GM10266 (cell line): Measurements from ENCODE around the gene RGS19.

ENCODE experiments used
- DNase-seq: peaks from one replicate; pipeline ENCODE4 v3.0.0; 2012; ENCODE audit errors: extremely low spot score
- TF ChIP-seq, protein P1 (sequence below): IDR thresholded peaks from 2 replicates; pipeline ENCODE4 v1.5.1; 2012; ENCODE audit warnings: mild to moderate bottlenecking, low read depth; ENCODE audit not compliant: control insufficient read depth, insufficient read depth; ENCODE audit errors: missing control alignments

Gene RGS19

DNA sequence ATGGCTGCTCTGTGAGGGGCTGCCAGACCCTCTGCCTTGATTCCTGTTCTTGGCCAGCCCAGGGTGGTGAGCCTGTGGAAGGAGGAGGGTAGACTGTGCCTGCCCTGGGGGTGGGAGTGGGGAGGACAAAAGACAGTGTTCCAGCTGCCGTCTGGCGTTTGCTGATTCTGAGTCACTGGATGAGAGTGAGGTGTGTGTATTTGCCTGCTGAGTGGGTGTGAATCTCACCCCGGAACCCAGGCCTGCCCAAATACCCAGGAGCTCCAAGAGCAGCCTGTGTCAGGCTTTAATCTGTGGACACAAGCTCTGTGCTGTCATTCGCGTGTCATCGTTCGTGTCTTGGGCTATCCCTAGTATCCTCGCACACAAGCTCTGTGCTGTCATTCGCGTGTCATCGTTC is 7.5 kb upstream of the RGS19 start:
- no peak for DNase-seq
- TF ChIP-seq, protein P1, sequence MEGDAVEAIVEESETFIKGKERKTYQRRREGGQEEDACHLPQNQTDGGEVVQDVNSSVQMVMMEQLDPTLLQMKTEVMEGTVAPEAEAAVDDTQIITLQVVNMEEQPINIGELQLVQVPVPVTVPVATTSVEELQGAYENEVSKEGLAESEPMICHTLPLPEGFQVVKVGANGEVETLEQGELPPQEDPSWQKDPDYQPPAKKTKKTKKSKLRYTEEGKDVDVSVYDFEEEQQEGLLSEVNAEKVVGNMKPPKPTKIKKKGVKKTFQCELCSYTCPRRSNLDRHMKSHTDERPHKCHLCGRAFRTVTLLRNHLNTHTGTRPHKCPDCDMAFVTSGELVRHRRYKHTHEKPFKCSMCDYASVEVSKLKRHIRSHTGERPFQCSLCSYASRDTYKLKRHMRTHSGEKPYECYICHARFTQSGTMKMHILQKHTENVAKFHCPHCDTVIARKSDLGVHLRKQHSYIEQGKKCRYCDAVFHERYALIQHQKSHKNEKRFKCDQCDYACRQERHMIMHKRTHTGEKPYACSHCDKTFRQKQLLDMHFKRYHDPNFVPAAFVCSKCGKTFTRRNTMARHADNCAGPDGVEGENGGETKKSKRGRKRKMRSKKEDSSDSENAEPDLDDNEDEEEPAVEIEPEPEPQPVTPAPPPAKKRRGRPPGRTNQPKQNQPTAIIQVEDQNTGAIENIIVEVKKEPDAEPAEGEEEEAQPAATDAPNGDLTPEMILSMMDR = no peak

DNA sequence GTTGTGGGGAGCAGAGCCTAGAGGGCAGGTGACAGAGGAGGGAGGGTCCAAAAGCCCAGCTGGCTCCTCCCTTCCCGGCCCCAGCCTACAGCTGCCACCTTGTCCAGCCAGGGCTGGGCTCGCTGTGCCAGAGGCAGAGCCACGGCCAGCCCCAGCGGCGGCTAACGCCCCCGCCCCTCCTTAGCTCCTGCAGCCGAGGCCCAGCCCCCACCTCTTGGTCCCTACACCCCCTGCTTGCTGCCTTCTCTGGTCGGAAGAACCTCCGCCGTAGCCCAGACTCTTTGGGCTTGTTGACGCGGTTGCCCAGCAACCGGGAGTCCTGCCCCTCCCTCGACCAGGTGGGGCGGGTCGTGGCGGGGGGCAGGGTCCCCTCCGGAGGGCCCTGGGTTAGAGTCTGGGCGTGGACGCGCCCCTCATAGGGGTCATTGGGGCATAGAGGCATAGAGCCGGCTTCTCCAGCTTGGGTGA is 5.4 kb upstream of the RGS19 start:
- DNase-seq = no peak
- TF ChIP-seq, protein P1 = no peak

DNA sequence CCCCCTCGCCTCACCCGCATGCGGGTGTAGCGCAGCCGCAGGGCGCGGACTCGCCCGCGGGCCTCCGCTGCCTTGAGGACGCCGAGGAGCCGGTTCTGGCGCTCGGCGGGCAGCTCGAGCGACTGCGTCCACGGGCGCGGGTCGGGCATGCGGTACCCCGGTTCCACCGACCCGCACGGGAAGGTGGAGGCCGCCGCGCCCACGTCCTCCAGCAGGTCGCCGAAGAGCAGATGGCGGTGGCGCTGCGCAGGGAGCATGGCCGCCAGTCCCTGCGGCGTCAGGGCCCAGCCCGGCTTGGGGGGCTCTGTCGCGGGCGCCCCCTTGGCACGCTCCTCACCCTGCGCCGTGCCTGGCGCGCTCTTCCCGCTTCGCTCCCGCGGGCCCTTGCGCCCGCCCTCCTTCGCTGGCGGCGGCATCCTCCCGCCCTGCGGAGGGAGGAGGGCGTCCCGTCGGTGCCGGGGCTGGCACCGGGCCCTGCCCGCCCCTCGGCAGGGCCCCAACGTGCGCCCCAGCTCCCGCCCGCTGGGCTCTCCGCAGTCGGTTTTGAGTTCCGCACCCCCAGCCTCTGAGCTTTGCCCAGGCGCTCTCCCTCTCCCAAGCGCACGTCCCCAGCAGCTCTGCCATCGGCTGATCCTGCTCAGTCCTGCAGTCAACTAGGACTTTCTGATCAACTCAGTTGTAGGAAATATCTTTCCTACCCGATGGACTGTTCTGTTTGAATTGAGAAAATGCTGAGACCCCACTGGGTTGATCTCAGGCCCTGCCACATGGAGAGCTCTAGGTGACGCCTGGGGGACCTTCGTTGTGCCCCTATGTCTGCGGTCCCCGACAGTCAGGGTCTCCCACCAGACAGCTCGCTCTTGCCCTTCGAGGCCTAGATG is 4.7 kb upstream of the RGS19 start, which contains the start of gene LKAAEAR1:
Gene LKAAEAR1, minus strand, starts transcription at position 595 of the 881 bp plus-strand sequence. Its CDS starts 179 bp downstream, at position 416.
- TF ChIP-seq, protein P1 = no peak
- no peak for DNase-seq

DNA sequence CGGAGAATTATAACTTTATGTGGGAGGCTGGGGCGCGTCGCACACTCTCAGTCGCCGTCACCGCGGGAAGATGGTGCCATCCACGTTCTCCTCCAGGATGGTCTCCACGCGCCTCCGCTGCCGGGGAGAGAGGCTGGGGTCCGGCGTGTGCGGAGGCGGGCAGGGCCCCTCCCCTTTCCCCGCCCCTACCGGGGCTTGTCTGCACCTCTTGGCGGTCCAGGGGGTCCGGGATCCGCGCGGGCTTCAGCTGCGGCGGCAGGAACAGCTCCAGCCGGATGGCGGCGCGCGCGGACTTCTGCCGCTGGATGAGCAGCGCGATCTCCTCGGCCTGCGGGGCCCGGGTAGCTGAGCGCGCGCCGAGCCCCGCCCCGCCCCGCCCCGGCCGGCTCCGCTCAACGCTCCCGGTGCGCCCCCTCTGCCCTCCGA is 4.1 kb upstream of the RGS19 start:
- DNase-seq = peak; percentile 86
- TF ChIP-seq, protein P1 = peak; percentile 88

DNA sequence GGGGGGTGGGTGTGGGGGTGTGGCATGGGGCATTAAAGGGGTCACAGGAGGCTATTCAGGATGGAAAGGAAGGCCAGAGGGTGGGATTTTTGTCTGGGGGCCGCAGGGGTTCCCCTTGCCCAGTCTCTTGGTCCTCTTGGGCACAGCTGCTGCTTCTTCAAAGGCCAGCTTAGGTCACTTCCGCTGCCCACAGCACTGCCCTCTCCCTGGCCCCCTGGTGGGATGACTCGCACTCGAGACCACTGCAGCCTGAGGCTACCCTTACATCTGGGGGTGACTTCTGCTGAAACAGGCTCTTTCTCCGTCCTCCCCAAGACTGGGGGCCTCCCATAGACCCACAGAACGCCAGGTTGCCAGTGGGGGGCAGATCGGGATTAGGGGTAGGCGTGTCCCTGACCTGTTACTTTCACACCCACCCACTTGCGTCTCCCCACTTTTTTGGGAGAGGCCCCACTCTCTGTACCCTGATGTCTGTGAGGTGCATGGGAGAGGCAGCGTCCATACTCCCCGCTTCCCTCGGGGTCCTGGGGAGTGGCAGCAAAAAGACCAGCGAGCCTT is 3.6 kb upstream of the RGS19 start:
- no peak for DNase-seq
- TF ChIP-seq, protein P1 = no peak

DNA sequence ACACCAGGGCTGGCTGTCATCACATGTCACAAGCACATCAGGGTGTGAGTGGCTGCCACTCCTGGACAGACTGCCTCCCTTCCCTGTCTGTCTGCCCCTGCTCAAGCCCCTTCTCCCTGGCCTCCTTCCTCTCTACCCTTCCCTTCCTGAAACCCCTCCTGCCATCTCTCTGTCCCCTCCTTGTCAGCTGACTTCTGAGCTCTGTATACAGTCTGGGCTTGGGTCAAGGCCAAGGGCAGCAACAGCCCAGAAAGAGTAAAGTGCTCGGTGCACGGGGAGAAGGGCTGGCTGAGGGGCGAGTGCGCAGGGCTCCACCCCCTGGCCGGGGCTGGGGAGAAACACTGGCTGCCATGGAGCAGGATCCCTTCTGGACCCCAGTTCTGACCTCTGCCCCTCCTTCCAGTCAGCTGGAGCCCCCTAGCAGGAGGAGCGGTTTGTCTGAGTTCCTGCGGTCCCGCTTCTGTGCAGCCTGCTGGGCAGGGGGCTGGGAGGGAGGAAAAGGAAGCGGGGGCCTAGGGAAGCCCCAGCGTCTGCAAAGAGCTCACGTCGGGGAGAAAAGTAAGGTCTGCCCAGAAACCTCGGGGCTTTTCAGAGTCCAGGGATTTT is 2.9 kb upstream of the RGS19 start:
- TF ChIP-seq, protein P1 = no peak
- no peak for DNase-seq
